NCI-H460 (cell line): ENCODE data around the gene M6PR. TPM values are rescaled to one million over a fixed set of nuclear protein-coding genes. Genes with fewer than 3 reads are reported as not detected.
A peak's percentile ranks its signal among the peaks of the same experiment; 100 is the strongest.
"Not testable (repeated sequence)": the region's sequence is repeated elsewhere in the genome, so short reads cannot be mapped to it uniquely, and the experiment has no call there.

Source experiments
- DNase-seq: peaks from one replicate; pipeline ENCODE4 v3.0.0-alpha.2; 2016; ENCODE audit warnings: low read depth; ENCODE audit errors: extremely low read depth
- total RNA-seq: library from RNA; depleted of rRNA; stranded (reverse); fragments of >200 nt; shearing (Covaris generic); gene quantifications from 2 replicates; pipeline ENCODE4 v1.2.3, GENCODE V29; 2014

Gene M6PR
- total RNA-seq, 1 experiment from 2014 or later = 89.6 TPM

- DNase-seq = no peak
Observed at GRCh38 chr12:8951744-8952143, 2.3 kb upstream of the M6PR start.

- no peak for DNase-seq
Observed at GRCh38 chr12:8950702-8951478, 1.4 kb upstream of the M6PR start.

GRCh38 chr12:8950221-8950527 lies 729 bp upstream of the M6PR start:
- DNase-seq = no peak

- no peak for DNase-seq
Observed at GRCh38 chr12:8948701-8949341, 624 bp downstream of the M6PR start.

GRCh38 chr12:8947737-8948136 lies 1.7 kb downstream of the M6PR start:
- DNase-seq = no peak

- no peak for DNase-seq
Observed at GRCh38 chr12:8946733-8947132, 2.7 kb downstream of the M6PR start.

- no peak for DNase-seq
Observed at GRCh38 chr12:8943565-8944186, 5.8 kb downstream of the M6PR start.

- DNase-seq = no peak
Observed at GRCh38 chr12:8941691-8942478, 7.6 kb downstream of the M6PR start.

- DNase-seq = not testable (repeated sequence)
Observed at GRCh38 chr12:8937842-8938442, 11.5 kb downstream of the M6PR start.

- no peak for DNase-seq
Observed at GRCh38 chr12:8936735-8937134, 12.7 kb downstream of the M6PR start.

- not testable (repeated sequence) for DNase-seq
Observed at GRCh38 chr12:8934080-8934479, 15.4 kb downstream of the M6PR start.

- DNase-seq = not testable (repeated sequence)
Observed at GRCh38 chr12:8932464-8932863, 17.0 kb downstream of the M6PR start.

GRCh38 chr12:8930655-8931323 lies 18.7 kb downstream of the M6PR start:
- not testable (repeated sequence) for DNase-seq

GRCh38 chr12:8922544-8922943 lies 26.9 kb downstream of the M6PR start:
- no peak for DNase-seq

- not testable (repeated sequence) for DNase-seq
Observed at GRCh38 chr12:8919643-8920042, 29.8 kb downstream of the M6PR start.

- no peak for DNase-seq
Observed at GRCh38 chr12:8917751-8918150, 31.7 kb downstream of the M6PR start.

- no peak for DNase-seq
Observed at GRCh38 chr12:8917031-8917430, 32.4 kb downstream of the M6PR start.

GRCh38 chr12:8916154-8916553 lies 33.3 kb downstream of the M6PR start:
- DNase-seq = no peak

GRCh38 chr12:8914716-8915526 lies 34.5 kb downstream of the M6PR start:
- DNase-seq = peak; percentile 2
